MM.1S (cell line): ENCODE measurements around the gene NSUN5.
A peak's percentile ranks its signal among the peaks of the same experiment; 100 is the strongest.

Experiments used
- DNase-seq: peaks from one replicate; pipeline ENCODE4 v3.0.0-alpha.2; 2015
- H2AFZ ChIP-seq: fragments of 300-600 bp; sonication (generic); 2 replicates; pipeline ENCODE4 v1.6.0; 2016; ENCODE audit warnings: antibody characterized with exemption, low read length
- H3F3A ChIP-seq: fragments of 300-600 bp; sonication (generic); 2 replicates; pipeline ENCODE4 v1.6.1; 2016; ENCODE audit warnings: mild to moderate bottlenecking, antibody characterized with exemption, low read length, moderate library complexity, mixed read lengths; ENCODE audit not compliant: insufficient read depth
- H3K27ac ChIP-seq: fragments of 300-600 bp; sonication (generic); 2 replicates; pipeline ENCODE4 v1.5.1; 2016; ENCODE audit warnings: mild to moderate bottlenecking, low read length
- H3K27me3 ChIP-seq: fragments of 300-600 bp; sonication (generic); replicated peaks from 2 replicates; pipeline ENCODE4 v1.6.0; 2016; ENCODE audit warnings: low read length; ENCODE audit not compliant: insufficient read depth
- H3K36me3 ChIP-seq: fragments of 300-600 bp; sonication (generic); replicated peaks from 2 replicates; pipeline ENCODE4 v1.6.1; 2016; ENCODE audit warnings: mild to moderate bottlenecking, low read length, mixed read lengths; ENCODE audit not compliant: insufficient read depth
- H3K4me1 ChIP-seq: fragments of 300-600 bp; sonication (generic); 2 replicates; pipeline ENCODE4 v1.6.1; 2016; ENCODE audit warnings: low read length, mixed read lengths
- H3K4me2 ChIP-seq: fragments of 300-600 bp; sonication (generic); 2 replicates; pipeline ENCODE4 v1.6.0; 2016; ENCODE audit warnings: low read depth, low read length
- H3K4me3 ChIP-seq: fragments of 300-600 bp; sonication (generic); 2 replicates; pipeline ENCODE4 v1.5.1; 2016; ENCODE audit warnings: low read length, mixed read lengths
- H3K79me2 ChIP-seq: fragments of 300-600 bp; sonication (generic); 2 replicates; pipeline ENCODE4 v1.6.1; 2016; ENCODE audit warnings: mixed run types, low read length, mixed read lengths
- H3K9ac ChIP-seq: fragments of 300-600 bp; sonication (generic); 2 replicates; pipeline ENCODE4 v1.6.1; 2016; ENCODE audit warnings: low read length, mixed read lengths
- H3K9me2 ChIP-seq: fragments of 300-600 bp; sonication (generic); replicated peaks from 2 replicates; pipeline ENCODE4 v1.6.1; 2016; ENCODE audit warnings: mild to moderate bottlenecking, low read length, mixed read lengths; ENCODE audit not compliant: insufficient read depth
- H3K9me3 ChIP-seq: fragments of 300-600 bp; sonication (generic); replicated peaks from 2 replicates; pipeline ENCODE4 v1.6.1; 2016; ENCODE audit warnings: mild to moderate bottlenecking, low read length, mixed read lengths; ENCODE audit not compliant: insufficient read depth
- H4K20me1 ChIP-seq: fragments of 300-600 bp; sonication (generic); 2 replicates; pipeline ENCODE4 v1.6.1; 2016; ENCODE audit warnings: mild to moderate bottlenecking, low read length, moderate library complexity, mixed read lengths; ENCODE audit not compliant: insufficient read depth
- CTCF ChIP-seq: fragments of 300-600 bp; sonication (generic); IDR thresholded peaks from 2 replicates; pipeline ENCODE4 v1.5.1; 2016; ENCODE audit warnings: antibody characterized with exemption, low read length, mixed read lengths
- EZH2 ChIP-seq: fragments of 300-600 bp; sonication (generic); optimal IDR thresholded peaks from 2 replicates; pipeline ENCODE3; 2017; ENCODE audit warnings: low read depth, mild to moderate bottlenecking, antibody characterized with exemption, low read length, mixed read lengths
- EZH2phosphoT487 ChIP-seq: fragments of 300-600 bp; sonication (generic); IDR thresholded peaks from 2 replicates; pipeline ENCODE4 v1.6.1; 2018; ENCODE audit warnings: antibody characterized with exemption, low read length

NSUN5 gene

GRCh38 chr7:73308665-73309214, at the start of gene NSUN5:
TSS of gene NSUN5 (minus strand) at chr7:73308826. CDS start at chr7:73308790, 36 bp downstream.
- H3K27ac ChIP-seq: peak within 1 kb of the TSS; percentile 25; the same call in 1 of the 2 replicates
- H3K9me3 ChIP-seq: no peaks in the 10 kb centered on the region
- no peaks in the 10 kb centered on the region for H3K27me3 ChIP-seq
- peaks cover 7% of the 10 kb centered on the region for H3K4me1 ChIP-seq
- H3K79me2 ChIP-seq: peaks cover 30% of the 10 kb centered on the region
- no peaks in the 10 kb centered on the region for H3K9me2 ChIP-seq
- no peaks in the 10 kb centered on the region for H4K20me1 ChIP-seq
- no peaks in the 10 kb centered on the region for H3F3A ChIP-seq
- H3K9ac ChIP-seq: peak within 1 kb of the TSS; percentile 53
- peak within 1 kb of the TSS; percentile 75 for H3K4me2 ChIP-seq
- peak; percentile 94 for DNase-seq
- peak within 1 kb of the TSS; percentile 74 for H3K4me3 ChIP-seq
- H3K36me3 ChIP-seq: no peaks in the 10 kb centered on the region; the same call in 1 of the 2 replicates
- TF ChIP-seq EZH2 (no peak), CTCF (no peak), EZH2phosphoT487 (no peak)
- peak within 1 kb of the TSS; percentile 43 for H2AFZ ChIP-seq

GRCh38 chr7:73356159-73356558, 47.5 kb upstream of the NSUN5 start:
- Histone ChIP-seq H3K36me3 (no peaks in the 10 kb centered on the region), H3K4me1 (0 out of 2 replicates have a peak, but pooled peaks cover 5% of the 10 kb centered on the region), H4K20me1 (no peaks in the 10 kb centered on the region), H3K9me3 (no peaks in the 10 kb centered on the region), H3K27ac (no peak overlapping the region), H3K4me3 (no peak overlapping the region), H2AFZ (no peak overlapping the region), H3F3A (no peaks in the 10 kb centered on the region), H3K9me2 (no peaks in the 10 kb centered on the region), H3K4me2 (no peak overlapping the region), H3K27me3 (no peaks in the 10 kb centered on the region), H3K79me2 (no peaks in the 10 kb centered on the region), H3K9ac (no peak overlapping the region)
- DNase-seq: no peak
- TF ChIP-seq EZH2: no peak
- TF ChIP-seq EZH2phosphoT487: no peak
- TF ChIP-seq CTCF: no peak

- no peak overlapping the region for H3K27ac ChIP-seq
- TF ChIP-seq EZH2phosphoT487: no peak
- TF ChIP-seq EZH2: no peak
- no peak for TF ChIP-seq CTCF
- no peaks in the 10 kb centered on the region for H3K79me2 ChIP-seq
- H2AFZ ChIP-seq: no peak overlapping the region
- no peak overlapping the region for H3K4me2 ChIP-seq
- H4K20me1 ChIP-seq: no peaks in the 10 kb centered on the region
- H3K4me3 ChIP-seq: no peak overlapping the region
- no peak overlapping the region for H3K9ac ChIP-seq
- no peaks in the 10 kb centered on the region for H3K36me3 ChIP-seq
- no peaks in the 10 kb centered on the region for H3K9me3 ChIP-seq
- H3K9me2 ChIP-seq: no peaks in the 10 kb centered on the region
- 0 out of 2 replicates have a peak, but pooled peaks cover 5% of the 10 kb centered on the region for H3K4me1 ChIP-seq
- H3F3A ChIP-seq: no peaks in the 10 kb centered on the region
- no peaks in the 10 kb centered on the region for H3K27me3 ChIP-seq
- DNase-seq: no peak
Observed at GRCh38 chr7:73354821-73355220, 46.2 kb upstream of the NSUN5 start.
